Measurements from ENCODE around the gene SLAIN1.

The SLAIN1 gene

GRCh38 chr13:77674852-77675251, 22.6 kb upstream of the SLAIN1 start:
- H3K4me3 ChIP-seq (ENCODE audit: control insufficient read depth in 1 of 7, extremely low read depth in 1 of 7, insufficient read depth in 4 of 7, low read depth in 2 of 7, low read length in 6 of 7) = no peak overlapping the region
- no peaks in the 10 kb centered on the region for H3K36me3 ChIP-seq (ENCODE audit: control insufficient read depth in 4 of 4, insufficient read depth in 4 of 4, low read length in 3 of 4)
- H3K27me3 ChIP-seq (replicated peaks in 2 of 5; ENCODE audit: control insufficient read depth in 4 of 5, insufficient read depth in 5 of 5, low read length in 4 of 5) = no peaks in the 10 kb centered on the region
- peaks cover 0 to 3% (median 0%) of the 10 kb centered on the region in 5 experiments for H3K9me3 ChIP-seq (ENCODE audit: control extremely low read depth in 1 of 5, control insufficient read depth in 4 of 5, insufficient read depth in 2 of 5, low read depth in 1 of 5, low read length in 4 of 5)
- H3K27ac ChIP-seq (ENCODE audit: insufficient read depth in 1 of 2, low read depth in 1 of 2, low read length in 2 of 2, poor library complexity in 1 of 2, severe bottlenecking in 2 of 2) = no peak overlapping the region
- no peaks in the 10 kb centered on the region for H3K4me1 ChIP-seq (ENCODE audit: control extremely low read depth in 1 of 4, control insufficient read depth in 4 of 4, insufficient read depth in 4 of 4, low read length in 3 of 4)
- ChIA-PET CTCF (interaction anchor here (1.5 kb wide), 1 partner anchor 81 kb away, joined by 5 read pairs; no protein-coding TSS in a partner anchor), POLR2A (no interaction called here)
- no peak for DNase-seq

- WGBS (ENCODE audit: insufficient coverage) = 99% methylated on average over 5 of the region's 5 CpGs
- DNase-seq = no peak
- CTCF ChIA-PET = no interaction called here
Observed at GRCh38 chr13:77678691-77679235, 18.7 kb upstream of the SLAIN1 start.

GRCh38 chr13:77687799-77688198, 9.7 kb upstream of the SLAIN1 start:
- H3K27me3 ChIP-seq (replicated peaks in 2 of 5; ENCODE audit: control insufficient read depth in 4 of 5, insufficient read depth in 5 of 5, low read length in 4 of 5) = no peaks in the 10 kb centered on the region
- peaks cover 0 to 4% (median 0%) of the 10 kb centered on the region in 5 experiments for H3K9me3 ChIP-seq (ENCODE audit: control extremely low read depth in 1 of 5, control insufficient read depth in 4 of 5, insufficient read depth in 2 of 5, low read depth in 1 of 5, low read length in 4 of 5)
- no peaks in the 10 kb centered on the region for H3K4me1 ChIP-seq (ENCODE audit: control extremely low read depth in 1 of 4, control insufficient read depth in 4 of 4, insufficient read depth in 4 of 4, low read length in 3 of 4)
- CTCF ChIA-PET = interaction anchor here (1.0 to 1.1 kb wide), 2 partner anchors 8 to 95 kb away, joined by 3 to 6 read pairs; no protein-coding TSS in a partner anchor
- POLR2A ChIA-PET = no interaction called here
- H3K36me3 ChIP-seq (ENCODE audit: control insufficient read depth in 4 of 4, insufficient read depth in 4 of 4, low read length in 3 of 4) = no peaks in the 10 kb centered on the region
- no peak for DNase-seq
- no peak overlapping the region for H3K4me3 ChIP-seq (ENCODE audit: control insufficient read depth in 1 of 7, extremely low read depth in 1 of 7, insufficient read depth in 4 of 7, low read depth in 2 of 7, low read length in 6 of 7)
- no peak overlapping the region for H3K27ac ChIP-seq (ENCODE audit: insufficient read depth in 1 of 2, low read depth in 1 of 2, low read length in 2 of 2, poor library complexity in 1 of 2, severe bottlenecking in 2 of 2)
- no CpG with 5 or more reads among the region's 2 CpGs for WGBS (ENCODE audit: insufficient coverage)

More at GRCh38 chr13:77678691-77679235, 18.7 kb upstream of the SLAIN1 start:
- Histone ChIP-seq H3K36me3 (ENCODE audit: control insufficient read depth in 4 of 4, insufficient read depth in 4 of 4, low read length in 3 of 4) (no peaks in the 10 kb centered on the region), H3K9me3 (ENCODE audit: control extremely low read depth in 1 of 5, control insufficient read depth in 4 of 5, insufficient read depth in 2 of 5, low read depth in 1 of 5, low read length in 4 of 5) (peaks cover 0 to 3% (median 0%) of the 10 kb centered on the region in 5 experiments), H3K4me1 (ENCODE audit: control extremely low read depth in 1 of 4, control insufficient read depth in 4 of 4, insufficient read depth in 4 of 4, low read length in 3 of 4) (no peaks in the 10 kb centered on the region), H3K27ac (ENCODE audit: insufficient read depth in 1 of 2, low read depth in 1 of 2, low read length in 2 of 2, poor library complexity in 1 of 2, severe bottlenecking in 2 of 2) (no peak overlapping the region), H3K27me3 (replicated peaks in 2 of 5; ENCODE audit: control insufficient read depth in 4 of 5, insufficient read depth in 5 of 5, low read length in 4 of 5) (no peaks in the 10 kb centered on the region), H3K4me3 (ENCODE audit: control insufficient read depth in 1 of 7, extremely low read depth in 1 of 7, insufficient read depth in 4 of 7, low read depth in 2 of 7, low read length in 6 of 7) (no peak overlapping the region)
- POLR2A ChIA-PET = no interaction called here

GRCh38 chr13:77691871-77692270, 5.6 kb upstream of the SLAIN1 start:
- Histone ChIP-seq H3K36me3 (ENCODE audit: control insufficient read depth in 4 of 4, insufficient read depth in 4 of 4, low read length in 3 of 4) (no peaks in the 10 kb centered on the region), H3K27me3 (replicated peaks in 2 of 5; ENCODE audit: control insufficient read depth in 4 of 5, insufficient read depth in 5 of 5, low read length in 4 of 5) (no peaks in the 10 kb centered on the region), H3K4me1 (ENCODE audit: control extremely low read depth in 1 of 4, control insufficient read depth in 4 of 4, insufficient read depth in 4 of 4, low read length in 3 of 4) (peaks cover 4 to 12% (median 8%) of the 10 kb centered on the region in 4 experiments), H3K9me3 (ENCODE audit: control extremely low read depth in 1 of 5, control insufficient read depth in 4 of 5, insufficient read depth in 2 of 5, low read depth in 1 of 5, low read length in 4 of 5) (no peaks in the 10 kb centered on the region), H3K4me3 (ENCODE audit: control insufficient read depth in 1 of 7, extremely low read depth in 1 of 7, insufficient read depth in 4 of 7, low read depth in 2 of 7, low read length in 6 of 7) (no peak overlapping the region), H3K27ac (ENCODE audit: insufficient read depth in 1 of 2, low read depth in 1 of 2, low read length in 2 of 2, poor library complexity in 1 of 2, severe bottlenecking in 2 of 2) (no peak overlapping the region)
- CTCF ChIA-PET = no interaction called here
- no CpG with 5 or more reads among the region's 1 CpG for WGBS (ENCODE audit: insufficient coverage)
- POLR2A ChIA-PET = no interaction called here
- DNase-seq = no peak

DNA sequence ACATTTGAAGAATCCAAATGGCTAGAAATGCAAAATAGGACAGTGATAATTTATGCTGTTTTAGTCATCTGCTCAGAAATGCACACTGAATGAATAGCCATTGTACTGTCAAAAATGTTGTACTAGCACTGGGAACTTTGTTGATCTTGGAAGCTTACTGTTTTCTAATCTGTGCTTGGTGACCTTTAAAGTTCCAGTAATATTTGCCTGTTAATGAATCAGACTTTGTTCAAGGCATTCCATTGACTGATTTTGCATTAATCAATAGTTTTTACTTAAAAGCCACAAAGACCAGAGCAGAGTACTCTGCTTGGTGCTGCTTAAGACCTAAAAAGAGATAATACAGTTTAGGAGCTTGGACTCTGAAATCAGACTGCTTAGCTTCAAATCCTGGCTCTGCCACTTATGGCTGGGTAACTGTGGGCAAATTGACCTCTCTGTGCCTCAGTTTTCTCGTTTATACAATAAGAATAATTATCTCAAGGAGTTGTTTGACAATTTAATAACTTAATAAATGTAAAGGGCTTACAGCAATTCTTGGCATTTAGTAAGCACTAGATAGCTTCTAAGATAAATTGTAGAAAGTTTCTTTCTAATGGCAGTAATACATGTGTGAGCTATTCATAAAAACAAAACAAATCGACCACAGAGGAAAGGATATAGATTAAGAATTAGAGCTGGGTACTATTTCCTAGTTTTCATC, 4.6 kb upstream of the SLAIN1 start:
- CTCF ChIA-PET = no interaction called here
- DNase-seq = no peak
- Histone ChIP-seq H3K4me3 (ENCODE audit: control insufficient read depth in 1 of 7, extremely low read depth in 1 of 7, insufficient read depth in 4 of 7, low read depth in 2 of 7, low read length in 6 of 7) (no peak overlapping the region), H3K27me3 (replicated peaks in 2 of 5; ENCODE audit: control insufficient read depth in 4 of 5, insufficient read depth in 5 of 5, low read length in 4 of 5) (no peaks in the 10 kb centered on the region), H3K4me1 (ENCODE audit: control extremely low read depth in 1 of 4, control insufficient read depth in 4 of 4, insufficient read depth in 4 of 4, low read length in 3 of 4) (peaks cover 8 to 15% (median 11%) of the 10 kb centered on the region in 4 experiments), H3K9me3 (ENCODE audit: control extremely low read depth in 1 of 5, control insufficient read depth in 4 of 5, insufficient read depth in 2 of 5, low read depth in 1 of 5, low read length in 4 of 5) (no peaks in the 10 kb centered on the region), H3K36me3 (ENCODE audit: control insufficient read depth in 4 of 4, insufficient read depth in 4 of 4, low read length in 3 of 4) (no peaks in the 10 kb centered on the region), H3K27ac (ENCODE audit: insufficient read depth in 1 of 2, low read depth in 1 of 2, low read length in 2 of 2, poor library complexity in 1 of 2, severe bottlenecking in 2 of 2) (no peak overlapping the region)
- WGBS (ENCODE audit: insufficient coverage) = no CpG with 5 or more reads among the region's 2 CpGs
- POLR2A ChIA-PET = no interaction called here

- H3K27me3 ChIP-seq (replicated peaks in 2 of 5; ENCODE audit: control insufficient read depth in 4 of 5, insufficient read depth in 5 of 5, low read length in 4 of 5) = no peaks in the 10 kb centered on the region
- peaks cover 8 to 15% (median 11%) of the 10 kb centered on the region in 4 experiments for H3K4me1 ChIP-seq (ENCODE audit: control extremely low read depth in 1 of 4, control insufficient read depth in 4 of 4, insufficient read depth in 4 of 4, low read length in 3 of 4)
- 100% methylated on average over 2 of the region's 2 CpGs for WGBS (ENCODE audit: insufficient coverage)
- H3K27ac ChIP-seq (ENCODE audit: insufficient read depth in 1 of 2, low read depth in 1 of 2, low read length in 2 of 2, poor library complexity in 1 of 2, severe bottlenecking in 2 of 2) = no peak overlapping the region
- ChIA-PET CTCF (no interaction called here), POLR2A (no interaction called here)
- H3K4me3 ChIP-seq (ENCODE audit: control insufficient read depth in 1 of 7, extremely low read depth in 1 of 7, insufficient read depth in 4 of 7, low read depth in 2 of 7, low read length in 6 of 7) = no peak overlapping the region
- H3K9me3 ChIP-seq (ENCODE audit: control extremely low read depth in 1 of 5, control insufficient read depth in 4 of 5, insufficient read depth in 2 of 5, low read depth in 1 of 5, low read length in 4 of 5) = no peaks in the 10 kb centered on the region
- H3K36me3 ChIP-seq (ENCODE audit: control insufficient read depth in 4 of 4, insufficient read depth in 4 of 4, low read length in 3 of 4) = no peaks in the 10 kb centered on the region
- no peak for DNase-seq
Observed at GRCh38 chr13:77693449-77693940, 4.0 kb upstream of the SLAIN1 start.

Measured in common myeloid progenitor, CD34-positive (primary cell).